HG02678 (cell line): ENCODE data around the gene CTNND2.
"Not testable (repeated sequence)": the region's sequence is repeated elsewhere in the genome, so short reads cannot be mapped to it uniquely, and the experiment has no call there.

Experiments
- ATAC-seq: cut with Tn5 transposase; IDR thresholded peaks from one replicate; pipeline ENCODE4 v1.9.1; 2021; ENCODE audit warnings: mild to moderate bottlenecking, moderate library complexity; ENCODE audit not compliant: unreplicated experiment

CTNND2 gene

DNA sequence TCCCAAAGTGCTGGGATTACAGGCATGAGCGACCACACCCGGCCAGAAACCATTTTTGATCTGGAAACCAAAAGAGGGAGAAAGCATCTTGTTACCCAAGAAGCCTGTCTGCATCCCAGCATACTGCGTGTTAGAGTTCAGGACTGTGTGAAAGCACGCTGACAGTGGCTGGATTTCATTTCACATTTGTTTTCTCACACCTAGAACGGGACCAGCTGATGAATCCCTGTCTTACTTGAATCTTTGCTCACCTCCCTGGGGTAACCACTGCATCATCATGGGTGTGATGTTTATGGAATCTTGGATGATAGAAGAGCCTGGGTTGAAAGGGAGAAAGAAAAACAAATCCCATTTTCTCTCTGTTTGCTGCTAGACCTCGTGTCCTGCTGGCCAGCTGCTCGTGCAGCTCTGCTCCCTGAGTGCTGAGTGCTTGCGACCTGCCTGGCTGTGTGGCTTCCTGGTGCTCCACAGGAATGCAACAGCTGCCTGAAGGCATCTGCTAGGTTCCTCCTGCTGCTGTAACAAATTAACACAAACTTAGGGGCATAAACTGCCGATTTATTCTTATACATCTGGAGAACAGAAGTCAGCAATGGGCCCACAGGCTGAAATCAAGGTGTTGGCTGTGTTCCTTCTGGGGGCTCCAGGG, 764.9 kb downstream of the CTNND2 start:
- ATAC-seq: no peak

DNA sequence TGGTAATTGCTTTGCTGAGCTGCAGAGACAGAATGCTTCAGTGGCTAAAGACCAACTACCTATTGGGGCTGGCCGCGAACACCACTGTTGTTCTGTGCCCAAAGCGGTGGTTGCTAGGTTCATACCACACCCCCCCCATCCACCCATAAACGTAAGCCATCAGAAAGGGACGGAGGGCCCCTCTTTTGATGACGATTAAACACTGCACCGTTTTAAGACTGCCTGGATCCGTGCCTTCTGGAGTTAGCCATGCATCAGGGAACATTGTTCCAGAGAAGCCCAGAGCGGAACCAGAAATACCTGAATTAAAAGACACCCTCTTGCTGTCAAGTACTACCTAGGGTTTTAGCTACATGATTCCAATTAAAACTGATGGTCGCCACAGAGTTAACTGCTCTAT, 774.1 kb downstream of the CTNND2 start:
- ATAC-seq: no peak

DNA sequence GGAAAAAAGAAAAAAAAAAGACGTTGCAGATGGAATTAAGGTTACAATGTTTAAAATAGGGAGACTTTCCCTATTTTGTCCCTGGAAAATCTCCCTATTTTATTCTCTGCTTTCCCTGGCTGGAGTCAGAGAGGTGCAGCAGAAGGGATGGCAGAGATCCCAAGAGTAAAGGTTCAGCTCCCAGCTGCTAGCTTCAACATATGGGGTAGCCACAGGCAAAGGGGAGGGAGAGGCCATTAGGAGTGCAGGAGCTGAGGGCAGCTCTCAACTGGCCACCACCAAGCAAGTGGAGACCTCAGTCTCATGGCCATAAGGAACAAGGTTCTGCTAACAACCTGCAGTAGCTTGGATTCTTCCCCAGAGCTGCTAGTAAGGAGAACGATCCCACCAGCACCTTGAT, 776.2 kb downstream of the CTNND2 start:
- no peak for ATAC-seq

DNA sequence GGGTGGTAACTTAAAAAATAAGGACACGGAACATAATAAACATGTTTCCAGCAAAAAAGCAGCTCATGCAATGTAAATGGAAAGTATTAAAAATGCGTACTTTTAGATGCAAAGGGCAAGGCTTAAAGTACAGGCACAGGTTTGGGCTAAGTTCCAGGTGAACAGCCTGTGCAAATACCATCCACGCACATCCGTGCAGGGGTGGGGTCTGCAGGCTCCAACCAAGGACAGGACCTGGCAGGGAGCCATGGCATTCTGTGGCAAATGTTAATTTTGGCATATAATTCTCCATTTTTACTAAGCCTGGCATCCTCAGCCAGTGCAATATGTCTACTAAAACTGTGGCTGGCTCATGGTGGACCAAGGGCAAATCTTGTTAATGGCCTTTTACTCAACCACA, 777.4 kb downstream of the CTNND2 start:
- ATAC-seq: no peak

DNA sequence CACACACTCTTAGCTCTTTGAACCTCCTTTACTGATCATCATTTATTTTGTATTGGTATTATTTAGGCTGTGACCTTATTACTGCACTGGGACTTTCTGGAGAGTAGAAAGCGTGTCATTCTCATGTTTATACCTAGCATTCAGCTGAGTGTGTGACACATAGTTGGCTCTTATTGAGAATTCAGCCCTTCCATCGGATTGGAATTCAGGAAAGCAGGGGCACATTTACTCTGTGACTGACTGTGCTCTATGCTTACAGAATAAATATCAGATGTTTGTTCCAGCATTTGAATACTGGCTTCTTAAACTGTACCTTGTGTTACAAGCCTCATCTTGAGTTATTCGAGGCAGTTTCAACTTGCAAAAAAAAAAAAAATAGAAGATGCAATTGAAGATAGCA, 782.4 kb downstream of the CTNND2 start:
- no peak for ATAC-seq

DNA sequence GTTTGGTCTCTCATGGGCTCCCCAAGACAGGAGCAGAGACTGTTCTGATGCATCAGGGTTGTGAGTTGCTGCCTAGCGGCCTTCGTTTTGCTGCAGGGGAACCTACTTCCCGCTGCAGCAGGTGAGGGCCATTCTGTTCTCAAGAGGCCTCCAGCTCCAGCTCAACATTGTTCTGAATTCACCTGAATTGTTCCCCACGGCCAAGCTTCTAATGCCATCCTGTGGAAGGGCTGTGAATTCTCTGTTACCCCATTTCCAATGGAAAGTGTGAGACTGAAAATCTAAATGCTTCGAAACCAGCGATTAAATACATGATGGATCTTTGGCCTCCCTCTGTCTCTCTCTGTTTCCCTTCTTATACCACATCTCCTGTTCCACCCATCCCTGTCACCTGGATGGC, 794.1 kb downstream of the CTNND2 start:
- no peak for ATAC-seq

DNA sequence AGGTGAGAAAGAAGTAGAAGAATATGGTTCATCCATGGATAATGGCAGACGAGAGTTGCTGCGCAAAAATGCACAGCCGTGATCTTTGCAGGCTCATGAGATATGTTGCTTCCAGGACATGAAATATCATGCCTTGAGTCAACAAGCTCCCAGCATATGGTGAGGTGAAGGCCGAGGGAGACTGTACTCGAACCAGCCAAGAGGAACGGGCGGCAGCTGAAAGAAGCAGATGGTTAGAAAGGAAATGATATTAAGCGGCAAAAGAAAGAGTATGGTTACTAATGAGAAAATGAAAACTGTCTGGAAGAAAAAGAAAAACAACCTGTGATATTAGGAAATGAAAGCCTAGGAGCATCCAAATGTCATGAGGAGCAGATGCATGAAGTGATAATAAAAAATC, 798.5 kb downstream of the CTNND2 start:
- ATAC-seq: no peak

DNA sequence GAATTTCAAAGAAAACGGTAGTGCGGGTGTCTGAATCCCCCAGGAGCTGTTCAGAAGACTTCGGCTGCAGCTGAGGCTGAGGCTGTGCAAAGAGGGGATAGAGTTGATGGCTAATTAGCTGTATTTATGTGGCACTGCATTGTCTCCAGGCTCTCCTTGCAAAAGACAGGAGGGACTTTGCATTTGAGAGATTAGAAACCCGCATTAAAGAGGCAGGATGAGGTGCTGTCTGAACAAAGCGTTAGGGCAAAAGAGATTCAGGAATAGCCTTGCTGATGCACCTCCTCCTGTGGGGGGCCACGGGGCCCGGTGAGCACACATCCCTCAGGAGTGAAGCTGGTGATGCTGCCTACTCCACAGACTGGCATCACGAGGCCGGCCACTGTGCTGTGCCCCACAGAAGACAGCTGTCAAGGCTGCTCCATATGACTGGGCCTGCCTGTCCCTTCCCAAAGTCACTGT, 799.6 kb downstream of the CTNND2 start:
- no peak for ATAC-seq

DNA sequence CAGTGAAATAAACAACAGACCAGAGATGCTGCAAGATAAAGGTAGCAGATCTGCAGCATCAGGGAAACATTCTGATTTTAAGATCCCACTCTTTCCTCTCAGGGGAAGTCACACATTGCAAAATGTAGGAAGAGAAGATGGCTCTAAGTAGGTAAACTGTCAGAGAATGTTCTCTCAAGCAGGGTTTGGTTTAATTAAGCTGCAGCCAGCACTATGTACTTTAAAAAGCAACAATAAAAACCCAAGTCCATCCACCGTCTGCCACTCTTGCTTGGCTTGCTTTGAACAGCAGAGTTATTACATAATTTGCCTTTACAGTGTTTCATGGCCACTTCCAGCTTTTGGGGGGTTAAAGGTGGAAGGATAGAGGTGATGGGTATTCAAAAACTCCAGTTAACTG, 800.0 kb downstream of the CTNND2 start:
- ATAC-seq: no peak

DNA sequence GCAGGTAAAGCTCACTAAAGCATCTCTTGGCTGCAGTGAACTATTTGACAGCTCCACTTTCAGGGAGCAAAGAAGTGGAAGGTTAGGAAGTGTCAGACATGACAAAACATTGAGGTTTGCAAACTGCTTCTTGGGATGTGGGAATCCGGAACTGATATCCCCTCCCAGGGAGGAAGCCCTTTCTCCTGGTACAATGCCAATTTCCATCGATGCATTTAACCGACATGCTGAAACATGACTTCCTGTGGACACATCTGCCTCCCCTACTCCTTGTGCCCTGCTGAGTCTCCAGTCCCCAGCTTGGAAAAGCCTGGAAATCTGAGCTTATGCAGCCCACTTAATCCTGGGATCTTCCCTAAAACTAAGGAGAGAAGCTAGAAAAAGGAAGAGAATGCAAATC, 820.1 kb downstream of the CTNND2 start:
- ATAC-seq: no peak

DNA sequence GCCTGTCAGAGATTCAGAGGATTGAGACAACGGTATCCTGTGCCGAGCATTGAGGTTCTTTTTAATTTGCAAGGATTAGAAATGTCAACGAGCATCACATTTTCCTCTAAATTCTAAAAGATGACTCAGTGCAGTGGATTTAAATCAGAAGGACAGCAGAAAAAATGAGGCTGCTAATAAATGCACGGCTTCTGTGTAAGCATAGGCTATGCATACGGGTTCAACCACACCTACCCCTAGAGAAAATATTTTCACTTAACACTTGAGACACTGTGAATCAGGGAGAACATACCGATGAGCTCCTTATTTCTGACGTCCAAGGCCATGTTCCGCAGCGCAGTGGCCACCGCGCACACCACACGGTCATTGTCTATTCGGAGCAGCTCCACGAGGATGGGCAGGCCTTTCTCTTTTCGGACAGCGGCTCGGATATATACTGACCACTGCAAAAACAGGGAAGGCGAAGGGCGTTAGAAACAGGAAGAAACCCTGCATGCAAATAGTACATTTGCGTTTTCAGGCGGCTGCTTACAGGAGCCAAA, 821.8 kb downstream of the CTNND2 start:
- no peak for ATAC-seq

DNA sequence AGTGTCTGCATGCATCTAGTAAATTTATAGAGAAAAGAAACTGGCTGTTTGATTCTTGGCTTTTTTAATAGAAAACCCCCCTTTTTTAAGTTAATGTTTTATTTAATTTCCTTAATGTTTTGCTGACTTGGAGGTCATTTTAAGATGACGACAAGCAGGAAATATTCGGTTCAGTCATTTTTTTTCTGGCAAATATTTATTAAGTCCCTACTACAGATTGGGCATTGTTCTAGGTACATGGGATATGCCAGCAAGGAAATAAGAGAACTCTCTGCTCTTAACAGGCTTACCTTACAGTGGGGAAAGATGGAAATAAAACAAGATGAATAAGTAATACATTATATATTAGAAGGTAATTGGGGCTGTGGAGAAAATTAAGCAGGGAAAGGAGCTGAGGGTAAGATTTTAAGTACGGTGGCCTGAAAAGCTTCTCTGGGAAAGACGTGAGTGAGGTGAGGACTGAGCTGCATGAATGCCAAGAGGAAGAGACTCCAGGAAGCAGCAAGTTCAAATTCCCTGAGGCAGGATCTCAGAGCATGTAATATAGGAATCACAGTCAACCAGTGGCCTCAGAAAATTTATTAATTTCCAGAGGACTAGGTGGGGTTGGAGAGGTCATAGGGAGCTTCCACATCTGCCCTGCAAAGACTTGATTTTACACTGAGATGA, 827.2 kb downstream of the CTNND2 start:
- ATAC-seq: no peak

DNA sequence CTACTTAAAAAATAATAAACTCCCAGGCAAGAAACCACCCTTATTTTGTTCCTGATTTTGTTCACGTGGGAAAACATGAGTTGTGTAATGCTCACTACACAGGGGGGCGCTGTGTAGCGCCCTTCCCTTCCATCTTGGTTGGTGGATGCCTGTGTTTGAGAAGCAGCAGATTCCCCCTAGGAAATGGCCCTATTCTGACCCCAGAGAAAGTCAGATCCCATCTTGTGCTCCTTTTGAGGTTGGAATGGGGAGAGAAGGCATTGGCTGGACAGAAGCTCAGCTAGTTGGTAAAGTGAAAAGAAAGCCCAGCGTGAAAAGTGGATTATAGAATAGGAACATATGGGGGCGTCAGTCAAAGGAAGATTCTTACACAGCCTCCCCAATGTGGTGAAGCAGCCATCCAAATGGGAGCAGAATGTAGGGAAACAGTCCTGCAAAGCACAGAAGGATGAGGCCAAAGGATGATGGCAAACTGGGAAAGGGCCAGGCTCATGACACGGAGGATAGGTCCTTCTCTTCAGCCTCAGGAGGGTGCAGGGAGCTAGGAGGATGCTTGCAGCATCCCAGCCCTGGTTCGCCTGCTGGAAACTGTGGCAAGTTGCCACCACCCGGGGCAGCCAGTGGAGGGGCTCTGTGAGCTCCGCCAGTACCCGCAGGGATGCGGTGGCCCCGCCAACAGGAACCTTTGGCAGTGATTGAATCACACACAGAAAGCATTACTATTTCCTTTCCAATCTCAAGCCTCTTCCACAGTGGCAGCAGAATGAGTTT, 829.0 kb downstream of the CTNND2 start:
- ATAC-seq: no peak

DNA sequence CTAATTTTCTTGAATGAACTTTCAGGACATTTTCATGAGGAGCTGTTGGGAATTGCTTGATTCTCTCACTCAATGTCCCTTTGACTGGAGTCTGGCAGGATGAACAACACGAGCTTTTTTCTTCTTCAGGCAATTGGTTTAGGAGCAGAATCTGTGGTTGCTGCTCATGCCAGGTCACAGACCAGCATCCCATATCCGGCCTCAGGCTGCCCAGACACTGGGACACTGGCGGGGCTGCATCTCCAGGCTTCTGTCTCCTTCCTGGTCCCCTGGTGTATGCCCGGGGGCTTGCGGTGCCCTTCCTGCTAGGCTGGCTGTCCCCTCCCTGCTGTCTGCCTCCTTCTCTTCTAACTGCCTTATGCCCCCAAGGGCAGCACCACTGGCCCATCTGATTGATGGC, 831.7 kb downstream of the CTNND2 start:
- no peak for ATAC-seq

DNA sequence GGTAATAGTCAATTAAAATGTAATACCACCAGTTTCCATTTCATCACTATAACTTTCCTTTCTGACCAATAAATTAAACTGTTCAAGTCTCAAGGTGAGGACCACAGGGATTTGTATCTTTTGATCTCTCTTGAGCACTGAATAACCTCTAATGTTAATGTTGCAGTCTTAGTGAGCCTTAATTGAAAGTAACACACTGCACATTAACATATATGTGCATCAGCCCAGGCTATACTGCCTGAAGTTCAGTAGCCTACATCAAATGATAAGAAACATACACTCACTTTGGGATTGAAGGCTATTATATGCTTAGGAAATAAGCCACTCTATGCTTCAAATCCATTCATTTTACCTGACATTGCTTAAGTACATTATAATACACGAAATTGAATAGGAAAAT, 832.2 kb downstream of the CTNND2 start:
- ATAC-seq: no peak

DNA sequence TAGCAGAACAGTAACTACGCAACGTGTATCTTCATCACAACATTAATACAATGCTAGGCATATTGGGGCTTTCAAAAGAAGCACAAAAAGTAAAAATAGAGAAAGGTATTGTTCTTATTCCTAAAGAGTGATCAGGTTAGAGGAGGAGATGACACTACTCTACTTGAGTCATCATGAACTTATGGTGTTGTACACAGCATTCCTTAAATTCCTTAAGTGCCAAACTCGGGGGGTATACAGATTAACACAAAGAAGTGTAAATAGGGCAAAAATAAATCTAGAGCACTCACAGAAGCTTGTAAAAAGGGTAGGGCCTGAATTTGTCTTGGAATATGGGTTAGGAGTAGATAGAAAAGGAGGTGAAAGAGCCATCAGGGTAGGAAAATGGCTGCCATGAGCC, 835.2 kb downstream of the CTNND2 start:
- ATAC-seq: no peak

DNA sequence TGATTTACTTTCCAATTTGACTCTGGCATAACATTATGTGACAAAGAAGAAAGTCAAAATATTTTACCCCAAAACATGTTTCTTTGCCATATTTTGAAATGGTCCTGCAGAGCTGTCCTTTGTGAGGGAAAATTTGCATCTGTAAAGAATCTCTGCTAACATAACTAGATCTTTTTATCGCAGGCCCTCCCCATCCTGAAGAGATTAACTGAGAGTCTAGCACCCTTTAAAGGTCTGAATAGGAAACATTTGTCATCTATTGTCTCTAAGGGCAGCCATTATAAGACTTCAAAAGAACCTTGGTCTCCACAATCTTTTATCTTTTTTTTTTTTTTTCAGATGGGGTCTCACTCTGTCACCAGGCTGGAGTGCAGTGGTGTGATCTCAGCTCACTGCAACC, 838.5 kb downstream of the CTNND2 start:
- ATAC-seq: not testable (repeated sequence)

DNA sequence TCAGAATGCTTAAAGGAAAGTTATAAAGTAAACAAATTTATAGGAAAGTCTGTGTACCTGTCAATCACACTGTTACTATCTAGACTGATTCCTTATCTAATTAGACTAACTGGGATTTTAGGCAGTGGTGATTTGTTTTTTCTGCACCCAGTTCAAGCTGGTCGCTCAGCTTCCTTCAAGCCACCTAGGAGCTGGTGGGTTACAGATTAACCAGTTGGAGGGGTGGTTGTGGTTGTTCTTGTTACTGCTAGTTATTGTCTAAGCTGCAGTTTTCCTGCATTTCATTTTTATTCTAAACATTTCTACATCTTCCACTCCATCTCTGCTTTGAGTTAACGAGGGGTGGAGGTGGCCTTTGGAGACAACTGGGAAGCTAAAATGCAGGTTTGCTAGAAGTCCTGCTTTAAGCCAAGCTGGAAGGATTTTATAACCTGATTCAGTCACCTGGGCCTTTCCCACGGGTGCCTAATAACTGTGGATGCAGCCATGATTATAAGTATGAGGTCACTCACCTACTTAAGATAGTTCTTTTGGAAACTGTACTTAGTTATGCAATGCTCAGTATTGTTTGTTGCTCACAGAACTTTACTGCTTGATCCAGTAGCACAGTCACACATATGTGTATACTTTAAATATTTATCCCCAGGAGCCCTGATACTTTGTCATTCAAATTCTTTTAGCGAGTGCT, 839.3 kb downstream of the CTNND2 start:
- ATAC-seq: no peak

DNA sequence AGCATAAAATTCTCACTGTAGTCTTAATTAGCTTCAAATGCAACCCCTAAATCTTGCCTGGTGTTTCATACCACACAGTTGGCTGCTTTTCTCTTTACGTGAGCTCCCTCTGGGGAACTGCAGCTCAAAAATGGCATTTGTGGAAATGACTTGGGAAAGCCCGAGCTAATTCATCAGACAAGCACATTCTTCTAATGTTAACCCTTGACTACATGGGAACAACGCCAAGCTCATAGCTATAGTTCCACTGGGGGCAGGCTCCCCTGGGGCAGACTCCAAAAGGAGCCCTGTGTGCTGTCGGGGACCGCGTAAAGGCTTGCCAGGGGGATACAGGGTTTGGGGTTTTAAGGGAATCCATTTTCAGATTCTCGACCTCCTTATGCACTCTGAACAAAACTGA, 841.8 kb downstream of the CTNND2 start:
- ATAC-seq: no peak

DNA sequence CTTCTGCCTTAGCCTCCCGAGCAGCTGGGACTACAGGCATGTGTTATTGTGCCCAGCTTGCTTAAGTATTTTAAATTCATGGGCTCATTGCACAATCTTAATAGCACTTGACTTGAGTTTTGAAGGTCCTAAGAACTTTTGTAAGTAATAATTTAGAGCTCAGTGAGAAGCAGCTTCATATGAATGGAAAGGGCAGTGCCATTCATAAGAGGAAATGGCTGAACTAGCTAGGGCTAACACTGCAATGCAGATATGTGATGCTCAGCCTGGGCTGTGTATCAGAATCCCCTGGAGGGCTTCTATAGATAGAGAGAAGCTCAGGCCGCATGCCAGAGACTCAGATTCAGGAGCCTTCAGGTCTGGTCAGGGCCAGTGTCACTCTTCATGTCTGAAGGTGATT, 847.7 kb downstream of the CTNND2 start:
- no peak for ATAC-seq

DNA sequence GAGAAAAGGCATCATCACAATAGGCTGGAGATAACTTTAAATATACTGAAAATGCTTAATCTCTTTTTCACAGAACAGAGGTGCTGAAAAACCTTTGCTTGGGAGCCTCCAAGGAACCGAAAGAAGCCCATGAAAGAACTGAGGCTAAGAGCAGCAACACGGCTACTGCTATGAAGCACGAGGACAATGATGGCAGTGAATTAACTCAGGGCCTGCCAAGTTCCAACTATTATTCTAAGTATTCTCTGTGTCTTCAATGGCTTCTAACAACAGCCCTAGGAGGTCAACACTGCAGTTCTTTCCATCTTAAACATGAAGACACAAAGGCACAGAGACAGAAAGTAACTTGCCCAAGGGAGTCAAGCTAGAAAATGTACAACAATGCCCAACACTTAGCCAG, 850.2 kb downstream of the CTNND2 start:
- no peak for ATAC-seq
